Naive thymus-derived CD4-positive, alpha-beta T cell (primary cell): ENCODE results near the gene HID1. TPM values are rescaled to one million over a fixed set of nuclear protein-coding genes. Genes with fewer than 3 reads are reported as not detected.
"Not testable (repeated sequence)": the region's sequence is repeated elsewhere in the genome, so short reads cannot be mapped to it uniquely, and the experiment has no call there.

Source experiments
- ATAC-seq: fragments of 150-1000 bp; cut with Tn5 transposase; 2 replicates; pipeline ENCODE4 v1.10.0; 2021; ENCODE audit warnings: mild to moderate bottlenecking, moderate library complexity
- CTCF ChIA-PET: fragments of 350-600 bp; sonication (Branson Sonifier 250); formaldehyde crosslinking; loops from one replicate; lab custom pipeline; 2021; ENCODE audit warnings: antibody characterized with exemption; lab: Charles Lee
- POLR2A ChIA-PET: fragments of 350-600 bp; sonication (Branson Sonifier 250); formaldehyde crosslinking; loops from one replicate; lab custom pipeline; 2021; ENCODE audit warnings: antibody characterized with exemption, inconsistent platforms; lab: Charles Lee
- DNase-seq, 9 donors: peaks; one replicate each; pipeline versions ENCODE4 v3.0.0 to v3.0.0-alpha.2; 2020 to 2022; ENCODE audit warnings: mixed read lengths in 1 of 9
- H3K27ac ChIP-seq: one replicate; pipeline ENCODE4 v1.7.0; 2013; ENCODE audit warnings: mild to moderate bottlenecking, low read depth, low read length, moderate library complexity
- H3K27me3 ChIP-seq, 2 donors: one replicate each; pipeline ENCODE4 v1.7.0; 2013; ENCODE audit warnings: low read length in 2 of 2, mild to moderate bottlenecking in 2 of 2, moderate library complexity in 2 of 2; ENCODE audit not compliant: control insufficient read depth in 2 of 2, insufficient read depth in 2 of 2
- H3K36me3 ChIP-seq, 3 experiments: 1 replicate in 2 of 3; 2 replicates in 1 of 3; pipeline ENCODE4 v1.7.0; 2013; ENCODE audit warnings: low read length in 3 of 3, mild to moderate bottlenecking in 3 of 3, moderate library complexity in 1 of 3; ENCODE audit not compliant: insufficient read depth in 3 of 3, control insufficient read depth in 2 of 3
- H3K4me1 ChIP-seq, 2 donors: one replicate each; pipeline ENCODE4 v1.7.0; 2013; ENCODE audit warnings: low read length in 2 of 2, mild to moderate bottlenecking in 2 of 2, moderate library complexity in 1 of 2; ENCODE audit not compliant: control insufficient read depth in 2 of 2, insufficient read depth in 2 of 2
- H3K4me3 ChIP-seq: 2 replicates; pipeline ENCODE4 v1.7.0; 2013; ENCODE audit warnings: mild to moderate bottlenecking, low read length
- H3K9me3 ChIP-seq, 3 experiments: 1 replicate in 2 of 3; 2 replicates in 1 of 3; pipeline ENCODE4 v1.7.0; 2013; ENCODE audit warnings: low read length in 3 of 3; ENCODE audit not compliant: control insufficient read depth in 2 of 3
- H3K27ac Mint-ChIP-seq, 9 donors: one replicate each; pipeline ENCODE4 v1.8.0; 2020 to 2022; ENCODE audit warnings: mixed read lengths in 9 of 9, mild to moderate bottlenecking in 8 of 9, moderate library complexity in 5 of 9, inconsistent platforms in 2 of 9
- H3K27me3 Mint-ChIP-seq, 5 donors: one replicate each; pipeline ENCODE4 v1.8.0; 2021 to 2022; ENCODE audit warnings: mixed read lengths in 5 of 5, mild to moderate bottlenecking in 1 of 5
- H3K36me3 Mint-ChIP-seq, 5 donors: one replicate each; pipeline ENCODE4 v1.8.0; 2020 to 2022; ENCODE audit warnings: mixed read lengths in 5 of 5, mild to moderate bottlenecking in 3 of 5, inconsistent platforms in 1 of 5
- H3K4me1 Mint-ChIP-seq, 7 donors: one replicate each; pipeline ENCODE4 v1.8.0; 2020 to 2022; ENCODE audit warnings: mixed read lengths in 7 of 7, mild to moderate bottlenecking in 3 of 7, inconsistent platforms in 1 of 7
- H3K4me3 Mint-ChIP-seq, 10 donors: one replicate each; pipeline ENCODE4 v1.8.0; 2020 to 2022; ENCODE audit warnings: mild to moderate bottlenecking in 10 of 10, mixed read lengths in 10 of 10, moderate library complexity in 6 of 10, inconsistent platforms in 2 of 10
- H3K9me3 Mint-ChIP-seq, 11 donors: one replicate each; pipeline ENCODE4 v1.8.0; 2020 to 2022; ENCODE audit warnings: mixed read lengths in 11 of 11, mild to moderate bottlenecking in 4 of 11, inconsistent platforms in 1 of 11, moderate library complexity in 1 of 11
- intact Hi-C, 2 donors: fragments of 100-400 bp; cut with micrococcal nuclease; formaldehyde crosslinking; loops; one replicate each; pipeline ENCODE4 v1.15.1; 2023
- polyA plus RNA-seq, 2 donors: library from polyadenylated mRNA; unstranded; fragments of 300-500 nt; fragmentation: Illumina TruSeq; gene quantifications; one replicate each; pipeline ENCODE4 v1.2.3, GENCODE V29; 2021
- total RNA-seq, 6 experiments: library from RNA in 5 of 6; stranded (reverse) in 5 of 6; gene quantifications; 1 replicate in 5 of 6; 2 replicates in 1 of 6; pipeline ENCODE4 v1.2.3 and lab custom pipeline; 2021 to 2026

The HID1 gene
- total and polyA plus RNA-seq, 7 experiments from 2014 or later = 0.60 to 25.2 (median 11.7) TPM

DNA sequence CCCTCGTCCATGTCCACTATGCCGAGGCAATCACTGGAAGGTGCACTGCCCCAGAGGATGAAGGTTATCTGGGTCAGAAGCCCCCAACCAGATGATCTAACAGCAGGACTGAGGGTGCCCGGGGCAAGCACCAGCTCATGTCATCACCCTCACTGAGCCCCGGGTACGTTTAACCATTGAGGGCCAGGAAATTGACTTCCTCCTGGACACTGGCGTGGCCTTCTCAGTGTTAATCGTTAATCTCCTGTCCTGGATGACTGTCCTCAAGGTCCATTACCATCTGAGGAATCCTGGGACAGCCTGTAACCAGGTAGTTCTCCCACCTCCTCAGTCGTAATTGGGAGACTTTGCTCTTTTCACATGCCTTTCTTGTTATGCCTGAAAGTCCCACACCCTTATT is 61.1 kb downstream of the HID1 start:
- H3K27me3 Mint-ChIP-seq = peaks cover 0 to 11% (median under 1%) of the 10 kb centered on the region in 5 donors
- CTCF ChIA-PET = interaction anchor here (1.1 kb wide), 1 partner anchor 50 kb away, joined by 3 read pairs; no protein-coding TSS in a partner anchor
- H3K9me3 ChIP-seq, H3K27ac Mint-ChIP-seq, H3K4me3 Mint-ChIP-seq, H3K27ac ChIP-seq, intact Hi-C loops, H3K36me3 ChIP-seq, H3K4me1 Mint-ChIP-seq, DNase-seq, H3K4me3 ChIP-seq, H3K36me3 Mint-ChIP-seq, H3K9me3 Mint-ChIP-seq, H3K27me3 ChIP-seq, ATAC-seq, POLR2A ChIA-PET, H3K4me1 ChIP-seq: not testable (repeated sequence)

- H3K4me3 ChIP-seq, POLR2A ChIA-PET: not testable (repeated sequence)
These were observed 63.5 kb downstream of the HID1 start for GRCh38 chr17:74909097-74909496.

DNA sequence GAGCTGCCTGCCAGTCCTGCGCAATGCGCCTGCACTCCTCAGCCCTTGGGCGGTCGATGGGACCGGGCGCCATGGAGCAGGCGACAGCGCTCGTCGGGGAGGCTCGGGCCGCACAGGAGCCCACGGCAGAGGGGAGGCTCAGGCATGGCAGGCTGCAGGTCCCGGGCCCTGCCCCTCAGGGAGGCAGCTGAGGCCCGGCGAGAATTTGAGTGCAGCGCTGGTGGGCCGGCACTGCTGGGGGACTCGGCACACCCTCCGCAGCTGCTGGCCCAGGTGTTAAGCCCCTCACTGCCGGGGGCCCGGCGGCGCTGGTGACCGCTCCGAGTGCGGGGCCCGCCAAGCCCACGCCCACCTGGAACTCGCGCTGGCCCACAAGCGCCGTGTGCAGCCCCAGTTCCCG is 65.5 kb downstream of the HID1 start:
- H3K36me3 Mint-ChIP-seq = no peaks in the 10 kb centered on the region
- no peaks in the 10 kb centered on the region for H3K27me3 ChIP-seq
- DNase-seq = no peak
- POLR2A ChIA-PET = no interaction called here
- H3K4me1 Mint-ChIP-seq = peaks cover 0 to 8% (median 3%) of the 10 kb centered on the region in 7 donors
- H3K36me3 ChIP-seq = no peaks in the 10 kb centered on the region
- ATAC-seq = no peak
- H3K4me3 Mint-ChIP-seq = no peak overlapping the region
- H3K27me3 Mint-ChIP-seq = peaks cover 0 to 17% (median 0%) of the 10 kb centered on the region in 5 donors
- intact Hi-C loops = no loop called here
- no peaks in the 10 kb centered on the region for H3K4me1 ChIP-seq
- no peaks in the 10 kb centered on the region for H3K9me3 Mint-ChIP-seq
- no peak overlapping the region for H3K4me3 ChIP-seq
- no peaks in the 10 kb centered on the region for H3K9me3 ChIP-seq
- H3K27ac Mint-ChIP-seq = no peak overlapping the region
- CTCF ChIA-PET = no interaction called here
- H3K27ac ChIP-seq = no peak overlapping the region

More at GRCh38 chr17:74909097-74909496, 63.5 kb downstream of the HID1 start:
- H3K27ac Mint-ChIP-seq, H3K9me3 Mint-ChIP-seq, H3K4me1 ChIP-seq, H3K27me3 ChIP-seq, H3K27ac ChIP-seq, H3K27me3 Mint-ChIP-seq, H3K36me3 Mint-ChIP-seq, H3K4me3 Mint-ChIP-seq, CTCF ChIA-PET, H3K4me1 Mint-ChIP-seq, intact Hi-C loops, H3K9me3 ChIP-seq, H3K36me3 ChIP-seq, ATAC-seq, DNase-seq: not testable (repeated sequence)

GRCh38 chr17:74906214-74906793 is 66.3 kb downstream of the HID1 start:
- DNase-seq, H3K36me3 Mint-ChIP-seq, H3K27ac ChIP-seq, H3K4me1 ChIP-seq, H3K9me3 Mint-ChIP-seq, ATAC-seq, H3K4me3 Mint-ChIP-seq, intact Hi-C loops, H3K4me1 Mint-ChIP-seq, H3K27ac Mint-ChIP-seq, H3K4me3 ChIP-seq, H3K27me3 ChIP-seq, CTCF ChIA-PET, H3K9me3 ChIP-seq, H3K36me3 ChIP-seq: not testable (repeated sequence)
- POLR2A ChIA-PET = interaction anchor here (0.8 kb wide), 1 partner anchor 23 kb away, joined by 3 read pairs; no protein-coding TSS in a partner anchor
- H3K27me3 Mint-ChIP-seq = peaks cover 0 to 17% (median 5%) of the 10 kb centered on the region in 5 donors

- H3K4me3 Mint-ChIP-seq = no peak overlapping the region
- no peaks in the 10 kb centered on the region for H3K27me3 ChIP-seq
These were observed 67.7 kb downstream of the HID1 start for GRCh38 chr17:74904687-74905409.

DNA sequence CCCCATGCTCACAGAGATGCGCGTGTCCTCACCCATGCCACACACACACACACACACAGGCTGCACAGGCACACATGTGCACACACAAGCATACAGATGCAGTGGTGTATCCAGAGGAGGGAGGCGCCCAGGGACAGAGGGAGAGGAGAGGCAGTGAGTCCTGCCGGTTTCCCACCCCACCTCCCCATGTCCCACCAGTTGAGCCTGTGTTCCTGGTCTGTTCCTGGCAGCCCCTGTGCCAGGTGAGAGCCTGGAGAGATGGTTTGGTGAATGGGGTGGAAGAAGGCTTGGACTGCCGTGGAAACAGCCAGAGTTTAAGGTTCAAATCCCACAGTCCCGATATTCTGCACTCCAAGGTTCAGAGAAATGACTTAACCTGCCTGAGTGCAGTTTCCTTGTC is 68.9 kb downstream of the HID1 start:
- Mint-ChIP-seq H3K27me3 (peaks cover 0 to 22% (median 5%) of the 10 kb centered on the region in 5 donors), H3K4me1 (peaks cover 0 to 8% (median 3%) of the 10 kb centered on the region in 7 donors), H3K27ac (no peak overlapping the region), H3K4me3 (no peak overlapping the region), H3K36me3 (no peaks in the 10 kb centered on the region), H3K9me3 (no peaks in the 10 kb centered on the region)
- no peak overlapping the region for H3K4me3 ChIP-seq
- intact Hi-C loops = no loop called here
- ChIA-PET CTCF (no interaction called here), POLR2A (no interaction called here)
- H3K4me1 ChIP-seq = no peaks in the 10 kb centered on the region
- no peaks in the 10 kb centered on the region for H3K9me3 ChIP-seq
- DNase-seq (no peak), ATAC-seq (no peak)
- H3K27ac ChIP-seq = no peak overlapping the region
- H3K36me3 ChIP-seq = no peaks in the 10 kb centered on the region
- no peaks in the 10 kb centered on the region for H3K27me3 ChIP-seq

More at GRCh38 chr17:74904687-74905409, 67.7 kb downstream of the HID1 start:
- Histone ChIP-seq H3K27ac (no peak overlapping the region), H3K9me3 (no peaks in the 10 kb centered on the region), H3K4me3 (no peak overlapping the region), H3K4me1 (no peaks in the 10 kb centered on the region), H3K36me3 (no peaks in the 10 kb centered on the region)
- intact Hi-C loops = no loop called here
- Mint-ChIP-seq H3K9me3 (no peaks in the 10 kb centered on the region), H3K27ac (no peak overlapping the region), H3K36me3 (no peaks in the 10 kb centered on the region), H3K4me1 (peaks cover 0 to 8% (median 3%) of the 10 kb centered on the region in 7 donors), H3K27me3 (peaks cover 0 to 17% (median 5%) of the 10 kb centered on the region in 5 donors)
- no peak for DNase-seq
- ATAC-seq = no peak
- POLR2A ChIA-PET = interaction anchor here (0.8 kb wide), 1 partner anchor 24 kb away, joined by 3 read pairs; no protein-coding TSS in a partner anchor
- CTCF ChIA-PET = no interaction called here
